HepG2 (cell line): Measurements from ENCODE around the gene HDHD3. TPM values are rescaled to one million over a fixed set of nuclear protein-coding genes. Genes with fewer than 3 reads are reported as not detected.

Experiments used
- CBFB ChIP-seq: sonication (generic); formaldehyde crosslinking; IDR thresholded peaks from 2 replicates; pipeline ENCODE4 v1.4.0; 2020; ENCODE audit warnings: missing genetic modification reagents
- HNF4G ChIP-seq, 2 experiments: sonication (generic) in 1 of 2; formaldehyde crosslinking in 1 of 2; IDR thresholded peaks; 2 replicates each; pipeline versions ENCODE4 v1.4.0 to v1.6.1; 2011 to 2020; ENCODE audit warnings: borderline replicate concordance in 2 of 2, low read depth in 2 of 2, mild to moderate bottlenecking in 2 of 2, low read length in 1 of 2, missing genetic modification reagents in 1 of 2, moderate library complexity in 1 of 2
- KAT7 ChIP-seq: IDR thresholded peaks from 2 replicates; pipeline ENCODE4 v1.6.1; 2018; ENCODE audit warnings: borderline replicate concordance, missing compliant biosample characterization
- MAF1 ChIP-seq: sonication (generic); formaldehyde crosslinking; IDR thresholded peaks from 2 replicates; pipeline ENCODE4 v1.5.0; 2020; ENCODE audit warnings: missing genetic modification reagents, borderline replicate concordance
- NCOA5 ChIP-seq: sonication (generic); formaldehyde crosslinking; IDR thresholded peaks from 2 replicates; pipeline ENCODE4 v1.4.0; 2020; ENCODE audit warnings: missing genetic modification reagents
- NFRKB ChIP-seq: fragments of 450-650 bp; IDR thresholded peaks from 2 replicates; pipeline ENCODE4 v1.6.1; 2017
- SNAPC4 ChIP-seq: sonication (generic); formaldehyde crosslinking; IDR thresholded peaks from 2 replicates; pipeline ENCODE4 v1.4.0; 2020; ENCODE audit warnings: mild to moderate bottlenecking, missing genetic modification reagents
- SPEN ChIP-seq: sonication (generic); formaldehyde crosslinking; IDR thresholded peaks from 2 replicates; pipeline ENCODE4 v1.5.1; 2020; ENCODE audit warnings: low read depth, mild to moderate bottlenecking, missing genetic modification reagents
- TGIF2 ChIP-seq: IDR thresholded peaks from 2 replicates; pipeline ENCODE4 v1.6.1; 2016; ENCODE audit warnings: control low read depth, missing compliant biosample characterization
- ZFYVE20 ChIP-seq: sonication (generic); formaldehyde crosslinking; IDR thresholded peaks from 2 replicates; pipeline ENCODE4 v1.8.0; 2023; ENCODE audit warnings: low read depth, mild to moderate bottlenecking, moderate library complexity, missing genetic modification reagents, borderline replicate concordance
- ZMYM3 ChIP-seq: sonication (generic); formaldehyde crosslinking; IDR thresholded peaks from 2 replicates; pipeline ENCODE4 v1.5.1; 2020; ENCODE audit warnings: mild to moderate bottlenecking, missing genetic modification reagents
- ZNF335 ChIP-seq: sonication (generic); formaldehyde crosslinking; IDR thresholded peaks from 2 replicates; pipeline ENCODE4 v1.4.0; 2020; ENCODE audit warnings: missing genetic modification reagents
- ZNF652 ChIP-seq: IDR thresholded peaks from 2 replicates; pipeline ENCODE4 v1.6.1; 2016; ENCODE audit warnings: low read depth, borderline replicate concordance
- ZNF703 ChIP-seq: sonication (generic); formaldehyde crosslinking; IDR thresholded peaks from 2 replicates; pipeline ENCODE4 v1.5.1; 2020; ENCODE audit warnings: missing genetic modification reagents, mild to moderate bottlenecking, moderate library complexity, borderline replicate concordance
- polyA plus RNA-seq, 8 experiments: library from polyadenylated mRNA; depleted of rRNA in 3 of 8; stranded (reverse) in 7 of 8; unstranded in 1 of 8; fragments of >200 nt; fragmentation: Illumina TruSeq in 4 of 8; extraction: Trizol in 4 of 8; gene quantifications; 2 replicates each; pipeline versions ENCODE4 v1.2.1 to v1.2.3, GENCODE V29; 2011 to 2016; ENCODE audit warnings: low read depth in 4 of 8, missing spikeins in 1 of 8, mixed read lengths in 1 of 8; ENCODE audit not compliant: insufficient read depth in 1 of 8
- total RNA-seq, 5 experiments: library from RNA; depleted of rRNA; stranded (reverse); fragments of >200 nt; fragmentation: Illumina TruSeq; extraction: Trizol; gene quantifications; 2 replicates each; pipeline ENCODE4 v1.2.3, GENCODE V29; 2016; ENCODE audit warnings: low read depth in 1 of 5
- TF ChIP-seq, protein P1 (sequence below): sonication (generic); formaldehyde crosslinking; IDR thresholded peaks from 2 replicates; pipeline ENCODE4 v1.4.0; 2020; ENCODE audit warnings: missing genetic modification reagents, borderline replicate concordance
- TF ChIP-seq, protein P2 (sequence below): sonication (generic); formaldehyde crosslinking; IDR thresholded peaks from 2 replicates; pipeline ENCODE4 v1.5.0; 2020; ENCODE audit warnings: missing genetic modification reagents, mild to moderate bottlenecking, borderline replicate concordance
- TF ChIP-seq, protein P3 (sequence below): sonication (generic); formaldehyde crosslinking; IDR thresholded peaks from 2 replicates; pipeline ENCODE4 v1.4.0; 2020; ENCODE audit warnings: missing genetic modification reagents

The HDHD3 gene
- total and polyA plus RNA-seq, 2 of the 13 experiments (the other 11 are each of a cell fraction or from before 2014, with no cell fraction given) = 23.1 to 38.5 TPM

GRCh38 chr9:113395000-113395861 is 18.4 kb upstream of the HDHD3 start (continued):
- no peak for TF ChIP-seq SNAPC4
- no peak for TF ChIP-seq NCOA5 (CRISPR knock-in tag)
- no peak for TF ChIP-seq CBFB (CRISPR knock-in tag)
- TF ChIP-seq, protein P1, sequence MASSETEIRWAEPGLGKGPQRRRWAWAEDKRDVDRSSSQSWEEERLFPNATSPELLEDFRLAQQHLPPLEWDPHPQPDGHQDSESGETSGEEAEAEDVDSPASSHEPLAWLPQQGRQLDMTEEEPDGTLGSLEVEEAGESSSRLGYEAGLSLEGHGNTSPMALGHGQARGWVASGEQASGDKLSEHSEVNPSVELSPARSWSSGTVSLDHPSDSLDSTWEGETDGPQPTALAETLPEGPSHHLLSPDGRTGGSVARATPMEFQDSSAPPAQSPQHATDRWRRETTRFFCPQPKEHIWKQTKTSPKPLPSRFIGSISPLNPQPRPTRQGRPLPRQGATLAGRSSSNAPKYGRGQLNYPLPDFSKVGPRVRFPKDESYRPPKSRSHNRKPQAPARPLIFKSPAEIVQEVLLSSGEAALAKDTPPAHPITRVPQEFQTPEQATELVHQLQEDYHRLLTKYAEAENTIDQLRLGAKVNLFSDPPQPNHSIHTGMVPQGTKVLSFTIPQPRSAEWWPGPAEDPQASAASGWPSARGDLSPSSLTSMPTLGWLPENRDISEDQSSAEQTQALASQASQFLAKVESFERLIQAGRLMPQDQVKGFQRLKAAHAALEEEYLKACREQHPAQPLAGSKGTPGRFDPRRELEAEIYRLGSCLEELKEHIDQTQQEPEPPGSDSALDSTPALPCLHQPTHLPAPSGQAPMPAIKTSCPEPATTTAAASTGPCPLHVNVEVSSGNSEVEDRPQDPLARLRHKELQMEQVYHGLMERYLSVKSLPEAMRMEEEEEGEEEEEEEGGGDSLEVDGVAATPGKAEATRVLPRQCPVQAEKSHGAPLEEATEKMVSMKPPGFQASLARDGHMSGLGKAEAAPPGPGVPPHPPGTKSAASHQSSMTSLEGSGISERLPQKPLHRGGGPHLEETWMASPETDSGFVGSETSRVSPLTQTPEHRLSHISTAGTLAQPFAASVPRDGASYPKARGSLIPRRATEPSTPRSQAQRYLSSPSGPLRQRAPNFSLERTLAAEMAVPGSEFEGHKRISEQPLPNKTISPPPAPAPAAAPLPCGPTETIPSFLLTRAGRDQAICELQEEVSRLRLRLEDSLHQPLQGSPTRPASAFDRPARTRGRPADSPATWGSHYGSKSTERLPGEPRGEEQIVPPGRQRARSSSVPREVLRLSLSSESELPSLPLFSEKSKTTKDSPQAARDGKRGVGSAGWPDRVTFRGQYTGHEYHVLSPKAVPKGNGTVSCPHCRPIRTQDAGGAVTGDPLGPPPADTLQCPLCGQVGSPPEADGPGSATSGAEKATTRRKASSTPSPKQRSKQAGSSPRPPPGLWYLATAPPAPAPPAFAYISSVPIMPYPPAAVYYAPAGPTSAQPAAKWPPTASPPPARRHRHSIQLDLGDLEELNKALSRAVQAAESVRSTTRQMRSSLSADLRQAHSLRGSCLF (CRISPR knock-in tag) = no peak
- TF ChIP-seq MAF1 (CRISPR knock-in tag) = no peak
- TF ChIP-seq ZFYVE20 (CRISPR knock-in tag) = no peak
- no peak for TF ChIP-seq ZNF652 (CRISPR knock-in tag)
- TF ChIP-seq SPEN (CRISPR knock-in tag) = peak; percentile 66; the same call in 1 of the 2 replicates
- no peak for TF ChIP-seq ZNF335 (CRISPR knock-in tag)
- TF ChIP-seq, protein P2, sequence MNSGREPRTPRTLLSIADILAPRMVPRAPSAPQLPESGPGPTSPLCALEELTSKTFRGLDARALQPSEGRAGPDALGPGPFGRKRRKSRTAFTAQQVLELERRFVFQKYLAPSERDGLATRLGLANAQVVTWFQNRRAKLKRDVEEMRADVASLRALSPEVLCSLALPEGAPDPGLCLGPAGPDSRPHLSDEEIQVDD (CRISPR knock-in tag) = no peak
- no peak for TF ChIP-seq ZNF703 (CRISPR knock-in tag)
- no peak for TF ChIP-seq NFRKB
- TF ChIP-seq HNF4G (IDR thresholded peaks at IDR 0.05; ENCODE audit: borderline replicate concordance, low read depth, low read length) = peak; percentile 89
- peak; percentile 88 for TF ChIP-seq HNF4G (CRISPR knock-in tag; IDR thresholded peaks at IDR 0.05; ENCODE audit: borderline replicate concordance, low read depth)
- TF ChIP-seq, protein P3, sequence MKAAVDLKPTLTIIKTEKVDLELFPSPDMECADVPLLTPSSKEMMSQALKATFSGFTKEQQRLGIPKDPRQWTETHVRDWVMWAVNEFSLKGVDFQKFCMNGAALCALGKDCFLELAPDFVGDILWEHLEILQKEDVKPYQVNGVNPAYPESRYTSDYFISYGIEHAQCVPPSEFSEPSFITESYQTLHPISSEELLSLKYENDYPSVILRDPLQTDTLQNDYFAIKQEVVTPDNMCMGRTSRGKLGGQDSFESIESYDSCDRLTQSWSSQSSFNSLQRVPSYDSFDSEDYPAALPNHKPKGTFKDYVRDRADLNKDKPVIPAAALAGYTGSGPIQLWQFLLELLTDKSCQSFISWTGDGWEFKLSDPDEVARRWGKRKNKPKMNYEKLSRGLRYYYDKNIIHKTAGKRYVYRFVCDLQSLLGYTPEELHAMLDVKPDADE = no peak
- TF ChIP-seq TGIF2 = peak; percentile 72; the same call in 1 of the 2 replicates
- TF ChIP-seq ZMYM3 (CRISPR knock-in tag) = peak; percentile 97
- no peak; the same call in 1 of the 2 replicates for TF ChIP-seq KAT7 (CRISPR knock-in tag)
